Measurements from ENCODE around the gene UBE2J2. TPM values are rescaled to one million over a fixed set of nuclear protein-coding genes. Genes with fewer than 3 reads are reported as not detected.

The UBE2J2 gene
- total RNA-seq, 2 donors from 2014 or later = 23.6 to 39.2 TPM

- TF ChIP-seq POLR2A (IDR thresholded peaks at IDR 0.05) (no peak), CTCF (IDR thresholded peaks at IDR 0.05) (no peak)
- Histone ChIP-seq H3K9me3 (no peaks in the 10 kb centered on the region), H3K36me3 (replicated peaks in 1 of 2; ENCODE audit: insufficient read depth in 1 of 2, low read depth in 2 of 2) (no peaks in the 10 kb centered on the region), H3K4me3 (no peak overlapping the region), H3K4me1 (peaks cover 15% of the 10 kb centered on the region), H3K27me3 (peaks cover 0 to 15% of the 10 kb centered on the region in 2 donors), H3K27ac (no peak overlapping the region)
- intact Hi-C loops (cut with DNase I) = no loop called here
- WGBS, 2 donors = 51 to 78% methylated on average over 10 to 11 of the region's 11 CpGs
- no peak for DNase-seq
- ATAC-seq = no peak
Observed at GRCh38 chr1:1207571-1207892, 66.1 kb downstream of the UBE2J2 start.

GRCh38 chr1:1206966-1207531, 66.6 kb downstream of the UBE2J2 start:
- DNase-seq = no peak
- ATAC-seq = no peak
- intact Hi-C loops (cut with DNase I) = no loop called here
- TF ChIP-seq CTCF (IDR thresholded peaks at IDR 0.05) (no peak), POLR2A (IDR thresholded peaks at IDR 0.05) (no peak)
- peaks cover 15% of the 10 kb centered on the region for H3K4me1 ChIP-seq
- no peak overlapping the region for H3K27ac ChIP-seq
- peaks cover 0 to 15% of the 10 kb centered on the region in 2 donors for H3K27me3 ChIP-seq
- no peaks in the 10 kb centered on the region for H3K9me3 ChIP-seq
- no peaks in the 10 kb centered on the region for H3K36me3 ChIP-seq (replicated peaks in 1 of 2; ENCODE audit: insufficient read depth in 1 of 2, low read depth in 2 of 2)
- WGBS, 2 donors = 34 to 65% methylated on average over 5 to 17 of the region's 19 CpGs
- H3K4me3 ChIP-seq = no peak overlapping the region

- TF ChIP-seq CTCF (IDR thresholded peaks at IDR 0.05) = peak in 1 of 7 experiments; percentile 24
- TF ChIP-seq POLR2A (IDR thresholded peaks at IDR 0.05) = no peak
- no peak within 1 kb of the TSS for H3K27ac ChIP-seq
- intact Hi-C loops (cut with DNase I) = no loop called here
- DNase-seq (peak in 3 of 4 donors; percentile 27 to 58 (median 53)), ATAC-seq (no peak)
- H3K4me3 ChIP-seq = no peak within 1 kb of the TSS
- WGBS, 2 donors = 0 to 5% methylated on average over 5 to 47 of the region's 49 CpGs
- H3K27me3 ChIP-seq = peaks cover 0 to 16% of the 10 kb centered on the region in 2 donors
- no peaks in the 10 kb centered on the region for H3K36me3 ChIP-seq (replicated peaks in 1 of 2; ENCODE audit: insufficient read depth in 1 of 2, low read depth in 2 of 2)
- H3K4me1 ChIP-seq = peaks cover 17% of the 10 kb centered on the region
- no peaks in the 10 kb centered on the region for H3K9me3 ChIP-seq
Observed at GRCh38 chr1:1206376-1206965, 67.2 kb downstream of the UBE2J2 start, which contains the start of gene TNFRSF18. Gene TNFRSF18, minus strand, starts transcription at chr1:1206592. Its CDS starts 21 bp downstream, at chr1:1206571.

- Histone ChIP-seq H3K27me3 (peaks cover 0 to 22% of the 10 kb centered on the region in 2 donors), H3K4me3 (no peak overlapping the region), H3K4me1 (peaks cover 23% of the 10 kb centered on the region), H3K9me3 (no peaks in the 10 kb centered on the region), H3K36me3 (replicated peaks in 1 of 2; ENCODE audit: insufficient read depth in 1 of 2, low read depth in 2 of 2) (no peaks in the 10 kb centered on the region), H3K27ac (no peak overlapping the region)
- TF ChIP-seq CTCF (IDR thresholded peaks at IDR 0.05) (no peak), POLR2A (IDR thresholded peaks at IDR 0.05) (no peak)
- ATAC-seq (no peak), DNase-seq (no peak)
- intact Hi-C loops (cut with DNase I) = no loop called here
- 20 to 29% methylated on average over 5 to 30 of the region's 31 CpGs for WGBS, 2 donors
Observed at GRCh38 chr1:1205769-1206375, 67.8 kb downstream of the UBE2J2 start.

Measured in body of pancreas (tissue), 4 donors.